Measurements from ENCODE around the gene CORO1C.

Gene CORO1C

DNA sequence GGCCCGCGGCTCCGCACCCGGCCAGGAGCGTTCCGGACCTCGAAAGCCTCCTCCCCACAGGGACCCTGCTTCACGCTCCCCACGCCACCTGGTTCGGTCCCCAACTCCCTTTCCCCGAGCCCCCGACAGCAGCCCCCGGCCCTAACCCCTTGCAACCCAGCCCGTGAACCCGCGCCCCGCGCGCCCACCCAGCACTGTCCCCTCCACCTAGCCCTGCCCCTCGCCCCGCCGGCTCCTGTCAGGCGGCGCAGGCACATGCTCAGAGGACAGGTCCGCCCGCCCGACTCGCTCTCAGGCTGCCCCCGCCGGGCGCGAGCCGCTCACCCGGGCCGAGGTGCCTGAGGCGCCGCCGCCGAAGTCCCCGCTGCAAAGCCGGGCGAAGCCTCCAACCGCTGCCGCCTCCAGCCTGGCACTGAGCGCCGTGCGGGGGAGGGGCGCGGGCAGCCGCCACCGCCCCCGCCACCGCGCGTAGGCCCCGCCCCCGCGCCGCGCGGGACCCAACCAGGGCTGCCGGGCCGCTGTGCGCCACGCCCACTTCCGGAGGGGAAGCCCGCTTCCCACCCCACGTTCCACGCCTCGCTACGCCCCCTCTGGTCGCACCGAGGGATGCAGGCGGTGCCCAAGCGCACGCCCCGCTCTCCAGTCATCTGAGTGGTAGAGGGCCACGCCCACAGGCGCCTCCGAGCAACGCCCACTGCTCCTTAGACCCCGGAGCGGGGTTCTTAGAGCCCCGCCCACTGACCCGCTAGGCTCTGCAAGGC lies at the start of gene CORO1C:
TSS of gene CORO1C (minus strand) at position 414 of the 761 bp plus-strand sequence. CDS start 30,200 bp downstream, outside the sequence.
- DNase-seq (ENCODE audit: low read depth), result peak; percentile 96
- TF ChIP-seq, protein P1, sequence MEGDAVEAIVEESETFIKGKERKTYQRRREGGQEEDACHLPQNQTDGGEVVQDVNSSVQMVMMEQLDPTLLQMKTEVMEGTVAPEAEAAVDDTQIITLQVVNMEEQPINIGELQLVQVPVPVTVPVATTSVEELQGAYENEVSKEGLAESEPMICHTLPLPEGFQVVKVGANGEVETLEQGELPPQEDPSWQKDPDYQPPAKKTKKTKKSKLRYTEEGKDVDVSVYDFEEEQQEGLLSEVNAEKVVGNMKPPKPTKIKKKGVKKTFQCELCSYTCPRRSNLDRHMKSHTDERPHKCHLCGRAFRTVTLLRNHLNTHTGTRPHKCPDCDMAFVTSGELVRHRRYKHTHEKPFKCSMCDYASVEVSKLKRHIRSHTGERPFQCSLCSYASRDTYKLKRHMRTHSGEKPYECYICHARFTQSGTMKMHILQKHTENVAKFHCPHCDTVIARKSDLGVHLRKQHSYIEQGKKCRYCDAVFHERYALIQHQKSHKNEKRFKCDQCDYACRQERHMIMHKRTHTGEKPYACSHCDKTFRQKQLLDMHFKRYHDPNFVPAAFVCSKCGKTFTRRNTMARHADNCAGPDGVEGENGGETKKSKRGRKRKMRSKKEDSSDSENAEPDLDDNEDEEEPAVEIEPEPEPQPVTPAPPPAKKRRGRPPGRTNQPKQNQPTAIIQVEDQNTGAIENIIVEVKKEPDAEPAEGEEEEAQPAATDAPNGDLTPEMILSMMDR (conservative IDR thresholded peaks at IDR 0.05; ENCODE audit: low read depth, low read length), result peak; percentile 78
- H3K4me3 ChIP-seq (ENCODE audit: low read depth, low read length), result peak within 1 kb of the TSS; percentile 92

DNA sequence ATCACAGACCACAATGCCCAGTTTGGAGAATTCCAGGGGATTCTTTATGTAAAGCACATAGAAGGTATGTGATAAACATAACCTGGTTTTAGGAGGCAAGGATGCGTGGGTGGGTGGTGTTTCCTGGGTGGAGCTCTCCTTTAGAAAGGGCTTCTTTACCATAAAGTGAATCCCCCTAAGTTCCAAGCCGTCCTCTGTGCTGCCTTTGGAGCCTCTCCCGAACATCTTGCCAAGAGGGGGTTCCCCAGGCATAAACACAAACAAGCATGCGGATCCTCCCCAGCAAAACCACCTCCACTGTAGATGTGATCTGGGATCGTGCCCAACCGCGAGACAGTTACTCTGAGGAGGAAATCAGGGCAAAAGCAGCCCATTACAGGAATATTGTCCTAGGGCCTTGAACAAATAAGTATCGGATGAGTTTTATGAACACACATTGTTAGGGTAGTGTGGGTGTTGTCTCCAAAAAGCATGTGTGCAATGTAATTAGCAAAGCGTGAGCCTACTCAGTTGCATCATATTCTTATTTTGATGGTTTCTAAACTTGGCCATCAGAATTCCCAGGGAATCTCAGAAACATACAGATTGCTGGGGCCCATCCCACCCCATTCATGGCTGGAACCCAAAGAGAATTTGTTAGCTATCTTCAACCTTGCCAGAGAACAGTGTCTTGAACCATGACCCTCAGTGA lies 48.8 kb upstream of the CORO1C start:
- TF ChIP-seq, protein P1 (conservative IDR thresholded peaks at IDR 0.05; ENCODE audit: low read depth, low read length), result no peak
- no peak for DNase-seq (ENCODE audit: low read depth)
- no peak overlapping the region for H3K4me3 ChIP-seq (ENCODE audit: low read depth, low read length)

DNA sequence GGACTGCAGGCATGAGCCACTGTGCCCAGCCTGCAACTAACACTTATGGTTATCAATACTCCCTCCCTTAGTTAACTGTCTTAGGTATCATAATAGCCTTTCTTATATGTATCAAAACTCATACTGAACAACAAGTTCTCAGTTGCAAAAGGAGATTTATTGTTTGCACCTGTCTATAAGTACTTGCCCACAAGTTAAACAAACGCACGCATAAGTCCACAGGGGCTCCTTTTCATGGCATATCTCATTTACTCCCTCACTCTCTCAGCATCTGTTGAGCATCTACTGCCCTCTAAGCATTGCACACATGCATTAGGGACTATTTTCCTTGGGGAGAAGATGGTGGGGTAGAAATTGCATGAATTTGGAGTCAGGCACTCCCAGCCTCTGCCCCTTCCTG lies 46.7 kb upstream of the CORO1C start:
- no peak overlapping the region for H3K4me3 ChIP-seq (ENCODE audit: low read depth, low read length)
- no peak for DNase-seq (ENCODE audit: low read depth)
- TF ChIP-seq, protein P1 (conservative IDR thresholded peaks at IDR 0.05; ENCODE audit: low read depth, low read length), result no peak

GRCh38 chr12:108777156-108777555 lies 45.8 kb upstream of the CORO1C start:
- no peak overlapping the region for H3K4me3 ChIP-seq (ENCODE audit: low read depth, low read length)
- no peak for DNase-seq (ENCODE audit: low read depth)
- TF ChIP-seq, protein P1 (conservative IDR thresholded peaks at IDR 0.05; ENCODE audit: low read depth, low read length), result no peak

GRCh38 chr12:108773798-108774788 lies 42.8 kb upstream of the CORO1C start:
- peak; percentile 82 for DNase-seq (ENCODE audit: low read depth)
- H3K4me3 ChIP-seq (ENCODE audit: low read depth, low read length), result no peak overlapping the region
- TF ChIP-seq, protein P1 (conservative IDR thresholded peaks at IDR 0.05; ENCODE audit: low read depth, low read length), result no peak

GRCh38 chr12:108772891-108773797 lies 41.8 kb upstream of the CORO1C start:
- DNase-seq (ENCODE audit: low read depth), result no peak
- no peak overlapping the region for H3K4me3 ChIP-seq (ENCODE audit: low read depth, low read length)
- TF ChIP-seq, protein P1 (conservative IDR thresholded peaks at IDR 0.05; ENCODE audit: low read depth, low read length), result no peak
